Hepatocyte (in vitro differentiated cells): Measurements from ENCODE around the gene CFAP77. TPM values are rescaled to one million over a fixed set of nuclear protein-coding genes. Genes with fewer than 3 reads are reported as not detected.

Source experiments
- DNase-seq: peaks from one replicate; pipeline ENCODE4 v3.0.0-alpha.2; 2016; ENCODE audit warnings: low spot score
- H2AFZ ChIP-seq: fragments of 200-600 bp; sonication (generic); 2 replicates; pipeline ENCODE4 v1.6.0; 2016; ENCODE audit warnings: antibody characterized with exemption, mild to moderate bottlenecking
- H3K27ac ChIP-seq: fragments of 200-600 bp; sonication (generic); 2 replicates; pipeline ENCODE4 v1.5.1; 2016; ENCODE audit warnings: mild to moderate bottlenecking
- H3K27me3 ChIP-seq: fragments of 200-600 bp; sonication (generic); 2 replicates; pipeline ENCODE4 v1.6.1; 2016
- H3K36me3 ChIP-seq: fragments of 200-600 bp; sonication (generic); replicated peaks from 2 replicates; pipeline ENCODE4 v1.5.1; 2016; ENCODE audit warnings: low read depth; ENCODE audit not compliant: insufficient read depth
- H3K4me1 ChIP-seq: fragments of 200-600 bp; sonication (generic); 2 replicates; pipeline ENCODE4 v1.5.1; 2016; ENCODE audit warnings: mild to moderate bottlenecking, moderate library complexity; ENCODE audit not compliant: insufficient read depth
- H3K4me2 ChIP-seq: fragments of 200-600 bp; sonication (generic); 2 replicates; pipeline ENCODE4 v1.6.0; 2016
- H3K4me3 ChIP-seq: fragments of 200-600 bp; sonication (generic); 2 replicates; pipeline ENCODE4 v1.5.1; 2016; ENCODE audit warnings: mild to moderate bottlenecking
- H3K79me2 ChIP-seq: fragments of 200-600 bp; sonication (generic); 2 replicates; pipeline ENCODE4 v1.6.0; 2017; ENCODE audit warnings: mild to moderate bottlenecking
- H3K9me2 ChIP-seq: fragments of 200-600 bp; sonication (generic); replicated peaks from 2 replicates; pipeline ENCODE4 v1.6.0; 2017; ENCODE audit warnings: mild to moderate bottlenecking; ENCODE audit not compliant: insufficient read depth
- H3K9me3 ChIP-seq: fragments of 200-600 bp; sonication (generic); 2 replicates; pipeline ENCODE4 v1.5.1; 2016; ENCODE audit warnings: low read depth, mild to moderate bottlenecking
- H4K20me1 ChIP-seq: fragments of 200-600 bp; sonication (generic); 2 replicates; pipeline ENCODE4 v1.6.0; 2016; ENCODE audit warnings: mild to moderate bottlenecking; ENCODE audit not compliant: insufficient read depth, poor library complexity, severe bottlenecking
- CTCF ChIP-seq: fragments of 200-600 bp; sonication (generic); IDR thresholded peaks from 2 replicates; pipeline ENCODE4 v1.5.1; 2016; ENCODE audit warnings: antibody characterized with exemption, mild to moderate bottlenecking; ENCODE audit not compliant: poor library complexity
- EZH2 ChIP-seq: fragments of 200-600 bp; sonication (generic); IDR thresholded peaks from 2 replicates; pipeline ENCODE4 v1.6.1; 2016; ENCODE audit warnings: antibody characterized with exemption, mild to moderate bottlenecking, borderline replicate concordance
- EZH2phosphoT487 ChIP-seq: fragments of 200-600 bp; sonication (generic); IDR thresholded peaks from one replicate; pipeline ENCODE4 v1.6.1; 2018; ENCODE audit warnings: antibody characterized with exemption, mild to moderate bottlenecking, low read depth, moderate library complexity; ENCODE audit not compliant: unreplicated experiment, severe bottlenecking
- WGBS: methylation state at CpG from one replicate; pipeline ENCODE4 v1.1.6; 2016; ENCODE audit warnings: low lambda C conversion rate; ENCODE audit errors: missing lambda C conversion rate; 5-methylcytosine and 5-hydroxymethylcytosine counted together
- polyA plus RNA-seq: library from polyadenylated mRNA; unstranded; fragments of >200 nt; fragmentation: Nextera tagmentation; extraction: Ambion mirVana; gene quantifications from 2 replicates; pipeline ENCODE4 v1.2.1, GENCODE V29; 2016
- total RNA-seq: library from RNA; depleted of rRNA; stranded (reverse); fragments of >200 nt; gene quantifications from 2 replicates; pipeline ENCODE4 v1.2.3, GENCODE V29; 2014

CFAP77 gene
- total and polyA plus RNA-seq, 2 experiments from 2014 or later = 0.70 to 1.2 TPM

GRCh38 chr9:132401824-132402223 lies 8.2 kb upstream of the CFAP77 start:
- no peak overlapping the region for H3K4me2 ChIP-seq
- H3K36me3 ChIP-seq = no peaks in the 10 kb centered on the region
- no peaks in the 10 kb centered on the region for H3K9me2 ChIP-seq
- H3K79me2 ChIP-seq = peaks cover 23% of the 10 kb centered on the region
- no peak overlapping the region for H3K4me3 ChIP-seq
- TF ChIP-seq CTCF = no peak
- no peak for TF ChIP-seq EZH2
- no peak for TF ChIP-seq EZH2phosphoT487
- no peaks in the 10 kb centered on the region for H4K20me1 ChIP-seq
- peaks cover 5% of the 10 kb centered on the region for H3K4me1 ChIP-seq
- H3K27ac ChIP-seq = no peak overlapping the region
- H3K27me3 ChIP-seq = no peaks in the 10 kb centered on the region
- no peak overlapping the region for H2AFZ ChIP-seq
- DNase-seq = no peak
- WGBS = 95% methylated on average over 4 of the region's 4 CpGs
- H3K9me3 ChIP-seq = no peaks in the 10 kb centered on the region

GRCh38 chr9:132404228-132404881 lies 5.7 kb upstream of the CFAP77 start:
- TF ChIP-seq CTCF (no peak), EZH2phosphoT487 (no peak), EZH2 (no peak)
- no peak overlapping the region for H2AFZ ChIP-seq
- H3K36me3 ChIP-seq = no peaks in the 10 kb centered on the region
- peaks cover 7% of the 10 kb centered on the region for H3K4me1 ChIP-seq
- peaks cover 23% of the 10 kb centered on the region for H3K79me2 ChIP-seq
- H3K9me3 ChIP-seq = no peaks in the 10 kb centered on the region
- H3K27ac ChIP-seq = no peak overlapping the region
- WGBS = 90% methylated on average over 9 of the region's 9 CpGs
- peaks cover 4% of the 10 kb centered on the region for H3K27me3 ChIP-seq
- no peaks in the 10 kb centered on the region for H3K9me2 ChIP-seq
- no peaks in the 10 kb centered on the region for H4K20me1 ChIP-seq
- no peak overlapping the region for H3K4me2 ChIP-seq
- H3K4me3 ChIP-seq = no peak overlapping the region
- DNase-seq = no peak

GRCh38 chr9:132406554-132407122 lies 3.4 kb upstream of the CFAP77 start, which contains the start of gene TTF1:
TTF1 (minus strand) TSS chr9:132406840; CDS start chr9:132402821, 4,019 bp downstream.
- Histone ChIP-seq H3K4me1 (peaks cover 22% of the 10 kb centered on the region), H2AFZ (peak within 1 kb of the TSS; percentile 99), H3K36me3 (no peaks in the 10 kb centered on the region), H3K79me2 (peaks cover 23% of the 10 kb centered on the region), H3K4me3 (peak within 1 kb of the TSS; percentile 98), H3K27ac (no peak within 1 kb of the TSS), H3K9me2 (no peaks in the 10 kb centered on the region), H3K4me2 (peak within 1 kb of the TSS; percentile 96), H3K9me3 (no peaks in the 10 kb centered on the region), H3K27me3 (peaks cover 24% of the 10 kb centered on the region), H4K20me1 (no peaks in the 10 kb centered on the region)
- peak; percentile 94 for DNase-seq
- no peak for TF ChIP-seq CTCF
- 1% methylated on average over 33 of the region's 33 CpGs for WGBS
